ENCODE results near the gene CAPN11.

DNA sequence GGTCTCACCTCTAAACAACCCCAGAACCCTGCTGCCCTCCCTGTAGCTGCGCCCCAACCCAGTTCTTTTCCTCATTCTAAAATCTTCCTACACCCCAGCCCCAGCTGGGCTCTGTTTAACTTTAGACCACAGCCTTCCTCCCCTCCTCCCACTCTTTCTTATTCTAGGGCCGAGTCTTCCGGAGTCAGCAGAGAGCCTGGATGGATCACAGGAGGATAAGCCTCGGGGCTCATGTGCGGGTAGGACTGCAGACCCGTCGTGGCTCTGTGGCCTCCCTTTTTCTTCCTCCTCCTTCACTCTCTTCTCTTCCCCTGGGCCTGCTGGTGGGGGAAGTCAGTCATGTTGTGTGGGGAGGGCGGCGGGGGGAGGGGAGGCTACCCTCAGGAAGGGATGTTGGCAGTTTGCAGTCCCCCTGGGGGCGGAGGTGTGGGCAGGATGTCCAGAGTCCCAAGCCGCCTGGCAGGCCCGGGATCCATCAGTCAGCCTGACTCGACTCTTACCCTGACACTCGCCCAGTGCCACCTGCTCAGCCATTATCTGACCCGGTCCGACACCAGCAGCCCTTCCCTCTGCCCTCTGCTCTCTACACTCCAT, 8.1 kb downstream of the CAPN11 start:
- TF ChIP-seq, protein P1, sequence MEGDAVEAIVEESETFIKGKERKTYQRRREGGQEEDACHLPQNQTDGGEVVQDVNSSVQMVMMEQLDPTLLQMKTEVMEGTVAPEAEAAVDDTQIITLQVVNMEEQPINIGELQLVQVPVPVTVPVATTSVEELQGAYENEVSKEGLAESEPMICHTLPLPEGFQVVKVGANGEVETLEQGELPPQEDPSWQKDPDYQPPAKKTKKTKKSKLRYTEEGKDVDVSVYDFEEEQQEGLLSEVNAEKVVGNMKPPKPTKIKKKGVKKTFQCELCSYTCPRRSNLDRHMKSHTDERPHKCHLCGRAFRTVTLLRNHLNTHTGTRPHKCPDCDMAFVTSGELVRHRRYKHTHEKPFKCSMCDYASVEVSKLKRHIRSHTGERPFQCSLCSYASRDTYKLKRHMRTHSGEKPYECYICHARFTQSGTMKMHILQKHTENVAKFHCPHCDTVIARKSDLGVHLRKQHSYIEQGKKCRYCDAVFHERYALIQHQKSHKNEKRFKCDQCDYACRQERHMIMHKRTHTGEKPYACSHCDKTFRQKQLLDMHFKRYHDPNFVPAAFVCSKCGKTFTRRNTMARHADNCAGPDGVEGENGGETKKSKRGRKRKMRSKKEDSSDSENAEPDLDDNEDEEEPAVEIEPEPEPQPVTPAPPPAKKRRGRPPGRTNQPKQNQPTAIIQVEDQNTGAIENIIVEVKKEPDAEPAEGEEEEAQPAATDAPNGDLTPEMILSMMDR (IDR thresholded peaks at IDR 0.05): no peak
- TF ChIP-seq POLR2A (IDR thresholded peaks at IDR 0.05): no peak
